Esophagus squamous epithelium (tissue), 4 donors: Measurements from ENCODE around the gene ZNF532.

ENCODE experiments used
- CTCF ChIP-seq, 6 experiments: fragments of 450-650 bp in 4 of 6; fragments of 200-600 bp in 2 of 6; sonication (generic) in 2 of 6; IDR thresholded peaks; one replicate each; pipeline ENCODE4 v1.5.1; 2016 to 2019; ENCODE audit warnings: antibody characterized with exemption in 6 of 6, mild to moderate bottlenecking in 4 of 6, moderate library complexity in 4 of 6
- POLR2A ChIP-seq, 4 donors: fragments of 450-650 bp; IDR thresholded peaks; one replicate each; pipeline ENCODE4 v1.6.1; 2017; ENCODE audit warnings: antibody characterized with exemption in 4 of 4, mild to moderate bottlenecking in 4 of 4, moderate library complexity in 3 of 4

- TF ChIP-seq POLR2A (IDR thresholded peaks at IDR 0.05): no peak
- no peak for TF ChIP-seq CTCF (IDR thresholded peaks at IDR 0.05)
Measured at GRCh38 chr18:58962336-58962735, 97.7 kb downstream of the ZNF532 start.
